GM12874 (cell line): Measurements from ENCODE around the gene UBE2I.

Experiments
- CTCF ChIP-seq: IDR thresholded peaks from 2 replicates; pipeline ENCODE4 v1.5.1; 2011; ENCODE audit warnings: low read depth, mild to moderate bottlenecking, control low read depth, low read length, moderate library complexity; ENCODE audit not compliant: insufficient read depth

The UBE2I gene

DNA sequence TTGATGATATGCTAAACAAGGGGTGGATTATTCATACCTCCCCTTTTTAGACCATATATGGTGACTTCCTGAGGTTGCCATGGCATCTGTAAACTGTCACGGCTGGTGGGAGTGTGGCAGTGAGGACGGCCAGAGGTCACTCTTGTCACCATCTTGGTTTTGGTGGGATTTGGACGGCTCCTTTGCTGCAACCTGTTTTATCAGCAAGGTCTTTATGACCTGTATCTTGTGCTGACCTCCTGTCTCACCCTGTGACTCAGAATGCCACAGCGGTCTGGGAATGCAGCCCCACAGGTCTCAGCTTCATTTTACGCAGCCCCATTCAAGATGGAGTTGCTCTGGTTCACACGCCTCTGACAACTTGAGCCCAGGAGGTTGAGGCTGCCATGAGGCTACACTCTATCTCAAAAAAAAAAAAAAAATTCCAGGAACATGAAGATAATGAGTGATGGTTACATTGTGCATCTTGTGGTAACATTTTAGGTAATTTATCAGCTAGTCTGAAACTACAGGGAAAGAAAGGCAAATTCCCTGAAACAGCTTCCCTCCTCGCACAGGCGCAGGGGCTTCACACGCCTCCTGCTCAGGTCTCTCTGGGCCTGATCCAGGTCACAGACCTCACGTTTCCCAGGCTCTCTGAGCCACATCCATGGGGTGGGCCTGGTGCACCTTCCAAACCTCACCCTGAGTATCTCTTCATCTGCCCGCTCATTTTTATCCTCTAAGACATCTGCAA is 15.3 kb upstream of the UBE2I start:
- TF ChIP-seq CTCF = no peak

GRCh38 chr16:1295465-1295864 is 14.0 kb upstream of the UBE2I start:
- no peak for TF ChIP-seq CTCF

GRCh38 chr16:1297018-1297696 is 12.3 kb upstream of the UBE2I start:
- TF ChIP-seq CTCF = no peak

- TF ChIP-seq CTCF = no peak
These were observed 11.0 kb upstream of the UBE2I start for GRCh38 chr16:1298406-1298805.

DNA sequence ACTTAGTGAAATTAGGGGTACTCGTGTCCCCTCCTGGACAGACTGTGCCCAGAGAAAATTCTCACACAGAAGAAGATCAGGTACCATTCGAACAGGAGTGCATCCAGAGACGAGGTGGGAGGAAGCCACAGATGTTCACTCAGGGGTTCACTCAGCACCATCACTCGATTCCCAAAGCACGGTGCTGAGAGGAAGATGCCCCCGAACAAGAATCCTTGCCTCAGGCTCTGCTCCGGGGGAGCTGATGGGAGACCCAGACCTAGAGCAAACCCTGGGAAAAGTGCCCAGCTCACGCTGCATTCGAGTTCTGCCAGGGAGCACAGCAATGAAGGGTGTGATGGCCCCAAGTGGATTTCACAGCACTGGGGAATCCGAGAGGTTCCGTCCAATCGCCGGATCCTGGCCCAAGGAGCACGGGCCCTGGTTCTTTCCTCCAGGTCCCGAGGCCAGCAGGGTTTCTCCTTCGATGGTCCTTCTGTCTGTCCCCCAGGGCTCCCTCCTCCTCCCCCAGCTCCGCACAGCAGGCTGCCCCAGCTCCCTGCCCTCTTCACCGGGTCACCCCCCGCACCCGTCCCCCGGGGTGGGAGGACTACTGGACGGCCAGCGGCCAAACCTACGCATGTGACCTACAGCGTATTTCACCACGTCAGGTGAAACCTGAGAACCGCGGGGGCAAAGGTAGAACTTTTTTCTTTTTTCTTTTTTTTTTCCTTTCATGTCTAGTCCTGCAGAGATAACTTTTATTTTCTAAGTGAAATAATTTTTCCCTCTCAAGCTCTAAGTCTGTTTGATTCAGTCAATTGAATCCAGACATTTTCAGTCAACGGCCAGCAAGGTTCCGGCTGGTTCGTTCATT is 10.2 kb upstream of the UBE2I start:
- TF ChIP-seq CTCF = no peak

DNA sequence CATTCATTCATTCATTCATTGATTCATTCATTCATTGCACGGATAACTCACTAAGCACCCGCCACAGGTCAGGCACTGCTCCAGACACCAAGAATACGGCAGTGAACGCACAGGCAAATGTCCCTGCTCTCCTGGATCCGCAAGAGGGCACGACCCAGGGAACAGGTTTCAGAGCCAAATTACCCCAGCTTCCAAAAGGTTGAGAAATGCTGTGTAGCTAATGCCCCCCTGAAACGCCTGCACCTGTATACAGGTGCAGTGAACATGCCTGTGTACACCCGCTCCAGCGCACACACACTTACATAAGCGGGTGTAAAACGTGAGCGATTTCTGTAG is 9.6 kb upstream of the UBE2I start:
- no peak for TF ChIP-seq CTCF
